ENCODE data around the gene RPL15.

The RPL15 gene

GRCh38 chr3:23961913-23962312 lies 45.0 kb downstream of the RPL15 start:
- no peak for DNase-seq (ENCODE audit: low spot score)

- DNase-seq (ENCODE audit: low spot score), result no peak
Measured at GRCh38 chr3:23964537-23965235, 47.8 kb downstream of the RPL15 start.

GRCh38 chr3:23966328-23966727 lies 49.4 kb downstream of the RPL15 start:
- DNase-seq (ENCODE audit: low spot score), result no peak

GRCh38 chr3:23968463-23969184 lies 51.7 kb downstream of the RPL15 start:
- DNase-seq (ENCODE audit: low spot score), result no peak

GRCh38 chr3:23969393-23969792 lies 52.5 kb downstream of the RPL15 start:
- DNase-seq (ENCODE audit: low spot score), result no peak

Data from kidney capillary endothelial cell (primary cell).